Thoracic aorta (tissue), 2 donors: ENCODE data around the gene ADARB1. TPM values are rescaled to one million over a fixed set of nuclear protein-coding genes. Genes with fewer than 3 reads are reported as not detected.

Experiments used
- ATAC-seq: fragments of 150-250 bp; one replicate; pipeline ENCODE4 v1.8.0; 2017; ENCODE audit warnings: low read depth; ENCODE audit not compliant: insufficient number of reproducible peaks, low FRiP score
- DNase-seq: peaks from one replicate; pipeline ENCODE4 v3.0.0-alpha.2; 2020; ENCODE audit warnings: low spot score
- H3K27ac ChIP-seq, 2 donors: fragments of 200-600 bp; sonication (generic); 1 replicate in 1 of 2; 2 replicates in 1 of 2; pipeline ENCODE4 v1.5.1; 2016; ENCODE audit warnings: mild to moderate bottlenecking in 2 of 2, moderate library complexity in 2 of 2
- H3K27me3 ChIP-seq: fragments of 200-600 bp; sonication (generic); replicated peaks from 2 replicates; pipeline ENCODE4 v1.6.0; 2016; ENCODE audit warnings: mild to moderate bottlenecking; ENCODE audit not compliant: insufficient read depth
- H3K36me3 ChIP-seq: fragments of 200-600 bp; sonication (generic); one replicate; pipeline ENCODE4 v1.5.1; 2016
- H3K4me1 ChIP-seq, 2 donors: fragments of 200-600 bp; sonication (generic); 1 replicate in 1 of 2; 2 replicates in 1 of 2; pipeline versions ENCODE4 v1.5.1 to v1.6.0; 2016; ENCODE audit warnings: low read depth in 2 of 2, mild to moderate bottlenecking in 1 of 2; ENCODE audit not compliant: control insufficient read depth in 1 of 2
- H3K4me3 ChIP-seq: fragments of 200-600 bp; sonication (generic); 2 replicates; pipeline ENCODE4 v1.5.1; 2016; ENCODE audit warnings: mild to moderate bottlenecking
- H3K9me3 ChIP-seq: fragments of 200-600 bp; sonication (generic); 2 replicates; pipeline ENCODE4 v1.5.1; 2016
- total RNA-seq, 2 donors: library from RNA; depleted of rRNA; stranded (reverse); fragments of >200 nt; gene quantifications; one replicate each; pipeline versions ENCODE4 v1.1.0 to v1.2.3, GENCODE V29; 2016
- TF ChIP-seq, protein P1 (sequence below): fragments of 200-600 bp; sonication (generic); IDR thresholded peaks from one replicate; pipeline ENCODE4 v1.5.1; 2019; ENCODE audit warnings: antibody characterized with exemption

The ADARB1 gene
- total RNA-seq, 2 donors from 2014 or later: 124 to 201 TPM

DNA sequence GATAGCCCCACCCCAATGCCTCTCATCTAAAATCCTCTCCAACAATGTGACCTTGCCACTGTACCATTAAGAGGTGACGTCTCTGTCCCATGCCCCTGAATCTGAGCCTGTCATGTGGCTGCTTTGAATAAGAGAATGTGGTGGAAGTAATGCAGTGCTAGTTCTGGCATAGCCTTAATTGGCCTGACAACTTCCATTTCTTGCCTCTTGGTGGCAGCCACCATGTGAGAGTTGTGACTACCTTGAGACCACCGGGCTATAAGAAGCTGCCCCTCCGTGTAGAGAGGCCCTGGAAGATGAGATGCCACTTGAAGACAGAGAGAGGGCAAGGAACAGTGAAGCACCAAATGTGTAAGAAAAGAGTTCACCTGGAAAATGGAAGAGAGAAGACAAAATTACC, 118.0 kb downstream of the ADARB1 start:
- Histone ChIP-seq H3K27me3 (no peaks in the 10 kb centered on the region), H3K9me3 (peaks cover 22% of the 10 kb centered on the region), H3K4me3 (no peak overlapping the region), H3K27ac (no peak overlapping the region), H3K36me3 (peaks cover 30% of the 10 kb centered on the region), H3K4me1 (no peaks in the 10 kb centered on the region)
- TF ChIP-seq, protein P1, sequence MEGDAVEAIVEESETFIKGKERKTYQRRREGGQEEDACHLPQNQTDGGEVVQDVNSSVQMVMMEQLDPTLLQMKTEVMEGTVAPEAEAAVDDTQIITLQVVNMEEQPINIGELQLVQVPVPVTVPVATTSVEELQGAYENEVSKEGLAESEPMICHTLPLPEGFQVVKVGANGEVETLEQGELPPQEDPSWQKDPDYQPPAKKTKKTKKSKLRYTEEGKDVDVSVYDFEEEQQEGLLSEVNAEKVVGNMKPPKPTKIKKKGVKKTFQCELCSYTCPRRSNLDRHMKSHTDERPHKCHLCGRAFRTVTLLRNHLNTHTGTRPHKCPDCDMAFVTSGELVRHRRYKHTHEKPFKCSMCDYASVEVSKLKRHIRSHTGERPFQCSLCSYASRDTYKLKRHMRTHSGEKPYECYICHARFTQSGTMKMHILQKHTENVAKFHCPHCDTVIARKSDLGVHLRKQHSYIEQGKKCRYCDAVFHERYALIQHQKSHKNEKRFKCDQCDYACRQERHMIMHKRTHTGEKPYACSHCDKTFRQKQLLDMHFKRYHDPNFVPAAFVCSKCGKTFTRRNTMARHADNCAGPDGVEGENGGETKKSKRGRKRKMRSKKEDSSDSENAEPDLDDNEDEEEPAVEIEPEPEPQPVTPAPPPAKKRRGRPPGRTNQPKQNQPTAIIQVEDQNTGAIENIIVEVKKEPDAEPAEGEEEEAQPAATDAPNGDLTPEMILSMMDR: no peak
- no peak for ATAC-seq
- no peak for DNase-seq

DNA sequence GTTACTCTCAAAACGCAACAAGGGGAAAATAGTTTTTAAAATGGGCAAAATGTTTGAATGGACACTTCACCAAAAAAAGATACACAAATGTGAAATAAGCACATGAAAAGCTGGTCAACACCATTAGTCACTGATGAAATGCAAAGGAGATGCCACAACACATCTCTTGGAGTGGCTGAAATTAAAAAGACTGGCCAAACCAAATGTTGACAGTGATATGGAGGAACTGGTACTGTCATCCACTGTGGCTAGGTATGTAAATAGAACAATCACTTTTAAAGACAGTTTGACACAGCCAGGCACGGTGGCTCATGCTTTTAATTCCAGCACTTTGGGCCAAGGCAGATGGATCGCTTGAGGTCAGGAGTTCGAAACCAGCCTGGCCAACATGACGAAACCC, 122.2 kb downstream of the ADARB1 start:
- no peaks in the 10 kb centered on the region for H3K4me1 ChIP-seq
- no peaks in the 10 kb centered on the region for H3K27me3 ChIP-seq
- H3K9me3 ChIP-seq: no peaks in the 10 kb centered on the region
- TF ChIP-seq, protein P1: no peak
- ATAC-seq (no peak), DNase-seq (no peak)
- H3K4me3 ChIP-seq: no peak overlapping the region
- no peak overlapping the region for H3K27ac ChIP-seq
- H3K36me3 ChIP-seq: peaks cover 8% of the 10 kb centered on the region

DNA sequence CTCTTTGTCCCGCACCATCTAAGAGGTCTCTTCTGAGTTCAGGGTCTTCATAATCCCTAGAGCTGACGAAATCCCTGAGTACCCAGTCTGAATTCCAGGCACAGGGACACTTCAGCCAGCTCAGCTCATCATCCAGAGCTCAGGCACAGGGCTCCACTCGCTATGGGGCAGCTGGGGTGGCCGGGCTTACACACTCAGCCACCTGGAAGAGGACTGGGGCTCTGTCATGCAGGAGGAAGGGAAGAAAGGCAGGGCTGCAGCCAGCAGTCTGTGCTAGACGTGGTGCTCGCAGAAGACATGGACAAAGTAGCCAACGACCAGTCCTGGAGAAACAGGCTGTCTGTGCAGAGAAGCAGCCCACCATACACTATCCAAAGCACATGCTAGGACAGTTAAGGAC, 124.8 kb downstream of the ADARB1 start:
- TF ChIP-seq, protein P1: no peak
- no peak overlapping the region for H3K27ac ChIP-seq
- no peaks in the 10 kb centered on the region for H3K9me3 ChIP-seq
- no peaks in the 10 kb centered on the region for H3K27me3 ChIP-seq
- ATAC-seq (no peak), DNase-seq (no peak)
- H3K36me3 ChIP-seq: peaks cover 22% of the 10 kb centered on the region
- no peaks in the 10 kb centered on the region for H3K4me1 ChIP-seq
- no peak overlapping the region for H3K4me3 ChIP-seq

DNA sequence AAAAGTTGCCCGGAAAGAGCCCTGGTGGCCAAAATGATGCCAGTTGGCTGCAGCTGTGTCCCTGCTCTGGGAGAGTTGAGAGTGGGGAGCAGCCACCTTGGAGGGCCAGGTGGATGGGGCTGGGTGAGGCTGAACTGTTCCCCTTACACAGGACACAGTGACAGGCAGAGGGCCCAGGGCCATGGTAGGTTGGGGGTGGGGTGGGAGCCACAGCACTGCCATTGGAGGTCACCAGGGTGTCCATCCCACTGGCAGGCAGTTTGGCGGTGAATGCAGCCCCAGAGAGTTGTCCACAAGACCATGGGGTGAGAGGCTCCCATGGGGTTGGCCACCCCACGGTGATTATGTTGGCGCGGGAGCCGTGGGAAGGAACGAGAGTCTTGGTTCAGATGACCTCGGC, 125.7 kb downstream of the ADARB1 start:
- Histone ChIP-seq H3K9me3 (no peaks in the 10 kb centered on the region), H3K4me3 (no peak overlapping the region), H3K27me3 (no peaks in the 10 kb centered on the region), H3K4me1 (no peaks in the 10 kb centered on the region), H3K36me3 (peaks cover 30% of the 10 kb centered on the region), H3K27ac (no peak overlapping the region)
- TF ChIP-seq, protein P1: no peak
- ATAC-seq: no peak
- no peak for DNase-seq

DNA sequence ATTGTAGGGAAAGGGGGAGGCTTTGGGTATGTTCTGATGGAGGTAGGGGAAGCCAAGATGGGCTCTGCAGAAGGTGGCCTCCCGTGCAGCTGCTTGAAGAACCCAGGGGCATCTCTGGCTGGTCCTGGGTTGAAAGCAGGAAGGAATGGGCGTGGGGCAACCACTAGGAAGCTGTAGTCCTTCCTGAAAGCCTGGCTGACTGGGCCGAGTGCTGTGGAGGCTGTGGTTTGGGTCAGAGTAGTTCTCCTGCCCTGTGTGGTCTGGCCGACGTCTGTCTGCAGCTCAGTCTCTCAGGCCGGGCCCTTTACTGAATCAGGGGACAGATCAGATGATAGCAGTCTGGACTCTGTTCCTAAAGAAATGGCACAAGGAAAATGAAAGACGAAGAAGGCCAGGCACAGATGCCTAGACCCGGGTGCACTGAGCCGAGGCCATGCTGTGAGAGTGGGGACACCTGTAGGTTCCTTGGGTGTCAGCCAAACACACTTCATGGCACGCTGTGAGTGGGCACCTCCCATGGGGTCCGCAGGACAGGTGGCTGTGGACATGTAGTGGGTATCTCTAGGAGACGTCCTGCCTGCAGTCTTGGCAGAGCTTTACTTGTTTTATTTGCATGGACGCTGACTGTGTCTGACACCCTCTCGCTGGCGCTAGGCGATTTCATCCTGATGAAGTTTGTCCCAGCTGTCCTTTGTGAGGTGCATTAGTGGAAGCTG, 126.4 kb downstream of the ADARB1 start:
- DNase-seq: no peak

More for the DNA sequence above, 126.4 kb downstream of the ADARB1 start:
- TF ChIP-seq, protein P1: no peak
- no peak overlapping the region for H3K4me3 ChIP-seq
- H3K9me3 ChIP-seq: no peaks in the 10 kb centered on the region
- no peak overlapping the region for H3K27ac ChIP-seq
- no peak for ATAC-seq
- H3K36me3 ChIP-seq: peaks cover 35% of the 10 kb centered on the region
- no peaks in the 10 kb centered on the region for H3K27me3 ChIP-seq
- no peaks in the 10 kb centered on the region for H3K4me1 ChIP-seq
